ENCODE data around the gene AIF1.
"Not testable (repeated sequence)": the region's sequence is repeated elsewhere in the genome, so short reads cannot be mapped to it uniquely, and the experiment has no call there.

Gene AIF1

GRCh38 chr6:31580807-31581433 lies 34.1 kb upstream of the AIF1 start:
- in situ Hi-C loops (cut with MboI; ENCODE audit: low sequenced_read_pairs): no loop called here

DNA sequence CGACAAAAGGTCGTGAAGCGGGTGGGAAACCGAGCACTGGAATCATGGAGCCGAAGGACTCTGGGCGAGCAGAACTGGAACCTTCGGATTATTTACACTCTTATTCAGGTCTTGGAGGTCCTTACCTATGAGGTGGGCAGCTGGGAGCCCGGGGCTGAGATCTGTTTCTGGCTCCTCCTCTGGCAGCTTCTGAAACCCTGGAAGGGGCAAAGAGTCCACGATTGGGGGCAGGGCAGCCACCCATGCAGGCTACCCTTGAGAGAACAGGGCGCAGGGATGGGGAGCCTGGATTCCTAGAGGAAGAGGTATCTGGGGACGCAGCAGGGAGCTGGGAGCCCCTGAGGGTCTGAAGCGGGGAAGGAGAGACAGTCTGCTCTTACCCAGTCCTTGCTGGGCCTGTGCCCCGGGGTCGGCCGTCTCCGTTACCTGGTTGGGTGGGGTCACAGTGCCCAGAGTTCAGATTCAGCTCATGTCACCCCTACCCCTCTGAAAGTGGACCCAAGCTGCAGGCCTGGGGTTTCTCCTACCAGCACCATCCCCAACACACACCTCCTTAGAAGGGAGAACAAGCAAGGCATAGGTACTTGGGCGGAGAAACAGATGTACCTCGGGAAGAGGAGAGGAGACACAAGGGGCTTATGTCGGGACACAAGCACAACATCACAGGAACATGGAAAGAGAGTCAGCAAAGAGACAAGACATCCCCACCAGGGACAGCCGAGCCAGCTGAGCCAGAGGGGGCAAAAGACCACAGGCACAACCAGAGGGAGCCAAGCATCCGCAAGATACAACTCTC lies 33.4 kb upstream of the AIF1 start:
- in situ Hi-C loops (cut with MboI; ENCODE audit: low sequenced_read_pairs): no loop called here

DNA sequence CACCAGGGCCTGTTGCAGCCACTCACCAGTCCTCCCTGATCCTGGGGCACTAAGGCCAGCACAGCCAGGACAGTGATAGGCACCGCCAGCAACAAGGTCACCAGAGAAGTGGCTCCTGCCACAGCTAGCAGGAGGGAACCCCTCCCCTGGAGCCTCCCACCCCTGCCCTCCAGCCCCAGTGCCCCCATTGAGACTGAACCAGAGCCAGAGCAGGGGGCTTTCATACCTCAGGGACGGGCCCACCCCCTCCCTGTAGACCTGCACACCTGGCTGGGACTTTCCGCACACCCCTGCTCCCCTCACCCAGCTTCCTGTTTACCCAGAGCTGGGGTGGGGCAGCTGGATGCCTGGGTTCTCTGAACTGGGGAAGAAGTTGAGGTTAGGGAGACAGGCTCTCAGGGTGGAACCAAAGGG lies 32.8 kb upstream of the AIF1 start, which contains the start of gene LTB:
TSS of gene LTB (minus strand) at position 195 of the 414 bp plus-strand sequence. CDS start at position 188, 7 bp downstream.
- in situ Hi-C loops (cut with MboI; ENCODE audit: low sequenced_read_pairs): no loop called here

- in situ Hi-C loops (cut with MboI; ENCODE audit: low sequenced_read_pairs): no loop called here
Measured at GRCh38 chr6:31585491-31585890, 29.5 kb upstream of the AIF1 start.

GRCh38 chr6:31586008-31586407 lies 29.0 kb upstream of the AIF1 start, which contains the start of gene LST1:
TSS of gene LST1 (plus strand) at chr6:31586277. CDS start at chr6:31587300, 1,023 bp downstream.
- in situ Hi-C loops (cut with MboI; ENCODE audit: low sequenced_read_pairs): no loop called here

DNA sequence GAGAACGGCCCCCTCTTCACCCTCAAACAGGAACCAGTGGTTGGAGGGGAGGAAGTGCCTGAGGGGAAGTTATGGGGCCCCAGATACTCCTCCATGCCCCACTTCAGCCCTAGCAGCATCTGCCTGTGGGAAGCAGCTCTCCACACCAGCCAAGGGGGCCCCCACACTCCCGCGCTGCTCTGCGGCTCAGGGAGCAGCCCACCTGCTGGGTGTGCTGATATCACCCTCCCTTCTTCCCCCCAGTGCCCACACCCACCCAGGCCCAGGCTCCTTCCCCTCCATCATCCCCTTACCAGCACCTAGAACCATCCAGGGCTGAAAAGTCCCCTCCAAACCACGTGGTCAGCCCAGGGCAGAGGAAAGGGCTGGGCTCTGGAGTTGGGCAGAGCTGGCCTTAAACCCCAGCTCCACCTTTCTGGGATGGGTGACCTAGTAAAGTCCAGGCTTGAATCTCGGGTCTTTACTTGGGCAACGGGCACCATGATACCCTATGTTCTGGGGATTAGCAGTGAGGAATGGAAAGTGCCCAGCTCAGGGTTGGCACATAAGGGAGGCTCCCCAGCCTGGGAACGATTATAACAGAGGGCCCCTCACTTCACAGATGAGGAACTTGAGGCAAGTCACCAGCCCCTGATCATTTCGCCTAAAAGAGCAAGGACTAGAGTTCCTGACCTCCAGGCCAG lies 28.3 kb upstream of the AIF1 start:
- in situ Hi-C loops (cut with MboI; ENCODE audit: low sequenced_read_pairs): no loop called here

DNA sequence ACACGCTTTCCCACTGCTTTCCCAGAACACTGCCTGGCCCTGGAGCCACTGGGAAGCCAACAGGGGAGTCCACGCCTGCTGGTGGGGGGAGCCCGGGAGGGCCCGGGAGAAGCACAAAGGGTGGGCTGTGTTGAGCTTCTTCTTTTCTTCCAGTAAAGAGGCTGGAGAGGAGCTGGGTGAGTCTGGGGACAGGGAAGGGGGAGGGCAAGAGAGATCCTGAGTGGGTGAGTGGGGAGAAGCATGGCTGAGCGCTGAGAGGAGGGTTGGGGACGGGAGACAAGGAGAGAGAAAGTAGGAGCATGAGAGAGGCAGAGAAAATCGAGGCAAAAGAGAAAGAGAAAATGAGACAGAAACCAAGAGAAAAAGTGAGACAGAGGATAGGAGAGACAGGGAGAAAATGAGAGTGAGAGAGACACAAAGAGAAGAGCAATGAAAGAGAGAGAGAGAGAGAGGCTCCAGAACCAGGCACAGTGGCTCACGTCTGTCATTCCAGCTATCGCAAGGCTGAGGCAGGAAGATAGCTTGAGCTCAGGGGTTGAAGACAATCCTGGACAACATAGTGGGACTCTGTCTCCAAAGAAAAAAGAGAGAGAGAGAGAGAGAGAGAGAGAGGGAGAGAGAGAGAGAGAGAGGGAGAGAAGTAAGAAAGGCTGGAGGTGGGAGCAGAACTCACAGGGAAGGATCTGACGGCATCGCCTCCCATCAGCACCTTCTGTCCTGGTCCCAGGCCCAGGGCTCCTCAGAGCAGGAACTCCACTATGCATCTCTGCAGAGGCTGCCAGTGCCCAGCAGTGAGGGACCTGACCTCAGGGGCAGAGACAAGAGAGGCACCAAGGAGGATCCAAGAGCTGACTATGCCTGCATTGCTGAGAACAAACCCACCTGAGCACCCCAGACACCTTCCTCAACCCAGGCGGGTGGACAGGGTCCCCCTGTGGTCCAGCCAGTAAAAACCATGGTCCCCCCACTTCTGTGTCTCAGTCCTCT lies 26.9 kb upstream of the AIF1 start:
- in situ Hi-C loops (cut with MboI; ENCODE audit: low sequenced_read_pairs): no loop called here

DNA sequence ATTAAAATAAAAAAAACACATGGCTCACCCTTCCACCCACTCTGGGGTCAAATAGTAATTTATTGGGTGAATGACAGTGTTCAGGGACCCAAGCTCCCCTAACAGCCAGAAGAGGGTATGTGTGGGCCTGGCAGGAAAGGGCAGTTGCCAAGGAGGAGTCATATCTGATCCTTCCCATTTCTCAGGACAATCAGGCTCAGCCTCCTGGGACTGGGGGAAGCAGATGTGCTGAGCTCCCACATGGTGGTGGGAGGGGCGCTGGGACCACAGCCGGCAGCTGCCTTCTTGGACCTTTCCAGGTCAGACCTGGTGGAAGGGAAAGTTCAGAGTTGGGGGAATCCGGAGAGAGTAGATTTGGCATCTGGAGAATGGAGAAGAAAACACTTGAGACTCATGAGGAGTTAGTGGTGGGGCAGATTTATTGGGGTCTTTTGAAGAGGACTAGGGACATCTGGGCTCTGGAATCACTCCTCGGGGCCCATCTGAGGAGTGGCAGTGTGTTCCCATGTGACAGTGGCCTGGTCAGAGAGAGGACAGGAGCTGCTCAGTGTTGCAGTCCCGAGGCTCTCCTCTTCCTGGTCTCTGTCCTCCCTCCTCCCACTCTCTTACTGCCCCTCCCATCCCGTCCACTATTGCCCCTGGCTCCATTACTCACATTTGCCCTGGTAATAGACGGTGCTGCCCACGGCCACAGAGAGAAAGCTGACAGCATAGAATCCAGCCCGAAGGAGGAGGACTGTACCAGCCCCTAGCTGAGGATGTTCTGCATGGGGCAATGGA lies 26.0 kb upstream of the AIF1 start:
- in situ Hi-C loops (cut with MboI; ENCODE audit: low sequenced_read_pairs): no loop called here

GRCh38 chr6:31590691-31591090 lies 24.3 kb upstream of the AIF1 start:
- in situ Hi-C loops (cut with MboI; ENCODE audit: low sequenced_read_pairs): not testable (repeated sequence)

DNA sequence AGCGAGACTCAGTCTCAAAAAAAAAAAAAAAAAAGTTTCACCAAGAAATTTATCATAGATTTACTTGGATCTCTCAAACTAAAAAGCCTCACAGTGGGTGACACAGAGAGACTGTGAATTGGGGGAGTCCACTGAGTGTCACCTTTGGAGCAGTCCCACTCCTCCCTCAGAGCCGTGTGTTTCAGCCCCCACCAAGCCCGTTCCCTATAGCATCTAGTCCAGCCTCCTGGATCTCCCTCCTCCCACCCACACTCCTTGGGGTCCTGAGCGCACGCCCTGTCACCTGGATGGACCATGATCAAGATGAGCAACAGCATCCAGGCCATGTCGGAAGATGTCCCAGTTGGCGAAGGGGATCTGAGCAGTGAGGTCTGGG lies 22.6 kb upstream of the AIF1 start:
- in situ Hi-C loops (cut with MboI; ENCODE audit: low sequenced_read_pairs): no loop called here

DNA sequence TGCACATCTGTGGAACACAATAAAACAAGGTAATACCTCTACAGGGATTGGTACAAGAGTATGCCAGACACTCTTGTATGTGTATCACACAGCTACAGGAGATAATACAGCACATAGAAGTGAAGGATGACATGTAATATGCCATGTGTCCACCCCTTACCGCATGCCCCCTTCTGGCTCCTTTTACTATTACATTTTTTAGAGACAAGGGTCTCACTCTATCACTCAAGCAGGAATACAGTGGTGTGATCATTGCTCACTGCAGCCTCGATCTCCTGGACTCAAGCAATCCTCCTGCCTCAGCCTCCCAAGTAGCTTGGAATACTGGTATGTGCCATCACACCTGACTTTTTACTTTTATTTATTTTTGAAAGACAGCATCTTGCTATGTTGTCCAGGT lies 18.0 kb upstream of the AIF1 start:
- in situ Hi-C loops (cut with MboI; ENCODE audit: low sequenced_read_pairs): loop anchor here (5.0 kb wide), 1 partner anchor 45 kb away; no protein-coding TSS in a partner anchor

DNA sequence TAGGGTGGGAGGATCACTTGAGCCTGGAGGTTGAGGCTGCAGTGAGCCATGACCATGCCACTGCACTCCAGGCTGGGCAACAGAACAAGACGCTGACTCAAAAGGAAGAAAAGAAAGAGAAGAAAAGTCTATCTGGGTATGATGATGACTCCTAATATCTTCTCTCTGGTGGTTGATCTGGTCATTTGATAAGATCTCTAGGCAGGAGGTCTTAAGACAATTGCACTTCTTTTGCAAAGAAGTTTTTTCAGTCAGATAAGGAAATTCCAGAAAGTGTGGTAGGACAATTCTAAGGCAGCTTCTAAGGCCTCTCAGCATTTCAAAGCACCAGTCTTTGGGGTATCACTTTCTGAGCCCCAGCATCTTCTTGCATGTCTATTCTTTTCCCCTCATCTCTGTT lies 7.7 kb upstream of the AIF1 start:
- in situ Hi-C loops (cut with MboI; ENCODE audit: low sequenced_read_pairs): no loop called here

DNA sequence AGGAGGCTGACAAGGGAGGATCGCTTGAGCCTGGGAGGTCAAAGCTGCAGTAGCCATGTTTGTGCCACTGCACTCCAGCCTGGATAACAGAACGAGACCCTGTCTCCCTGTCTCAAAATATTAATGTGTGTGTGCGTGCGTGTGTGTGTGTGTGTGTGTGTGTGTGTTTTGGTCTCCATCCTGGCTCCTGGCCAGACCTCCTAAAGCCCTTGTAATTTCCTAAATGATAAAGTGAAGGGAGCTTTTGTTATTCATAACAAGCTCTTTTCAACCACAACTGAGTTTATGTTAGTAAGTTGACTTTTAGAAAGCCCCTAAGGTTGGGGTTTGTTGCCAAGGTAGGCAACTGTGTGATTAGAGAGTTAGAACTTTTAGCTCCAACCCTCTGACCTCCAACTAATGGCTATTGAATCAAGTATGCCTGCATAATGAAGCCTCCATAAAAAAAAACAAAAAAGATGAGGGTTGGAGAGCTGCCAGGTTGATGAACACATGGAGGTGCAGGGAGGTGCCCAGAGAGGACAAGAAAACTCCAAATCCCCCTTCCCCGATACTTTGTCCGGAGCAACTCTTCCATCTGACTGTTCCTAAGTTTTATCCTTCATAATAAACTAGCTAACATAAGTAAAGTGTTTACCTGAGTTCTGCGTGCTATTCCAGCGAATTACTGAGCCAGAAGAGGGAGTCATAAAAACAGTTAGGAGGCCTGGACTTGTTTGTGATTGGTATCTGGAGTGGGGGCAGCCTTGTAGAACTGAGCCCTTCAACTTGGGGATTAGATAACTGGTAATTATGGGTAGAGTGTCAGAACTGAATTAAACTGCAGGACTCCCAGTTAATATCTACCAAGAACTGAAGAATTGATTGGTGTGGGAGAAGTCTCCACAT lies 5.3 kb upstream of the AIF1 start:
- in situ Hi-C loops (cut with MboI; ENCODE audit: low sequenced_read_pairs): no loop called here

GRCh38 chr6:31610968-31611367 lies 4.1 kb upstream of the AIF1 start:
- in situ Hi-C loops (cut with MboI; ENCODE audit: low sequenced_read_pairs): no loop called here

DNA sequence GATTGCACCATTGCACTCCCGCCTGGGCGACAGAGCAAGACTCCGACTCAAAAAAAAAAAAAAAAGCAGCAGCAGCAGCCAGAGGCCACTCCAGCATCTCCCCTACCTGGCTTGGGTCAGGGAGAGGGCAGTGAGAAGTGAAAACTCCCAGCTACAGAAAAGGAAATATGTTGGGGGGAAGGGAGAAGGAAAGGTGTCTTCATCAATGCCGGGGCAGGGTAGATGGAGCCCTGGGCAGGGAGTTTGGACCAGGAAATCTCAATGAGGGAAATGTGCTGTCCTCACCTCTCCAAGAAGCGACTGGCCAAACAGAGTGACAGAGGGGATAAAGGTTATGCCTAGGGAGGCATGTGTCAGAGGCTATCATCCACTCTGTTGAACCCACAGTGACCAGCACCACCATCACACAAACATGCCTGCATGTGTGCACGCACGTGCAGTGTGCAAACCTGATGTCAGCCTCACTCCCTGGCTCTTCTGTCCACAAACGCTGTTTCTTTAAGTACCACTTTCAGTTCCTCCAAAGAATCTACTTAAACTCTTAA lies 887 bp upstream of the AIF1 start:
- in situ Hi-C loops (cut with MboI; ENCODE audit: low sequenced_read_pairs): no loop called here

GRCh38 chr6:31615748-31616147 lies 714 bp downstream of the AIF1 start:
- in situ Hi-C loops (cut with MboI; ENCODE audit: low sequenced_read_pairs): no loop called here

GRCh38 chr6:31617010-31617409 lies 2.0 kb downstream of the AIF1 start:
- in situ Hi-C loops (cut with MboI; ENCODE audit: low sequenced_read_pairs): no loop called here

- in situ Hi-C loops (cut with MboI; ENCODE audit: low sequenced_read_pairs): no loop called here
Measured at GRCh38 chr6:31619805-31620585, 5.0 kb downstream of the AIF1 start.
